Ovary (tissue), 9 donors: ENCODE data around the gene PAQR4. TPM values are rescaled to one million over a fixed set of nuclear protein-coding genes. Genes with fewer than 3 reads are reported as not detected.
A peak's percentile ranks its signal among the peaks of the same experiment; 100 is the strongest.

ENCODE experiments used
- DNase-seq, 5 donors: peaks; one replicate each; pipeline ENCODE4 v3.0.0-alpha.2; 2019 to 2020
- H3K27ac ChIP-seq, 2 donors: fragments of 200-600 bp; one replicate each; pipeline versions ENCODE4 v1.5.1 to v1.8.0; 2019 to 2022
- H3K27me3 ChIP-seq: fragments of 200-600 bp; one replicate; pipeline ENCODE4 v1.8.0; 2022
- H3K36me3 ChIP-seq: fragments of 200-600 bp; sonication (generic); one replicate; pipeline ENCODE4 v1.5.1; 2019
- H3K4me1 ChIP-seq: one replicate; pipeline ENCODE4 v1.8.1; 2013; ENCODE audit warnings: mild to moderate bottlenecking, moderate library complexity; ENCODE audit not compliant: insufficient read depth
- H3K4me3 ChIP-seq: fragments of 200-600 bp; sonication (generic); one replicate; pipeline ENCODE4 v1.5.1; 2017
- H3K9me3 ChIP-seq, 2 donors: fragments of 200-600 bp in 1 of 2; sonication (generic) in 1 of 2; one replicate each; pipeline versions ENCODE4 v1.5.1 to v1.8.1; 2013 to 2019; ENCODE audit warnings: mild to moderate bottlenecking in 1 of 2, moderate library complexity in 1 of 2
- EP300 ChIP-seq: sonication (generic); formaldehyde crosslinking; IDR thresholded peaks from one replicate; pipeline ENCODE4 v1.6.1; 2017; ENCODE audit warnings: antibody characterized with exemption
- POLR2A ChIP-seq: fragments of 450-650 bp; IDR thresholded peaks from one replicate; pipeline ENCODE4 v1.6.1; 2017; ENCODE audit warnings: antibody characterized with exemption, mild to moderate bottlenecking, moderate library complexity
- WGBS, 3 donors: extraction: QIAGEN DNeasy Blood & Tissue Kit in 1 of 3; methylation state at CpG; one replicate each; pipeline versions ENCODE4 v1.1.5 to v1.1.7; 2013 to 2017; 5-methylcytosine and 5-hydroxymethylcytosine counted together
- intact Hi-C, 4 donors: fragments of 100-400 bp; cut with DNase I; formaldehyde crosslinking; loops; one replicate each; pipeline versions ENCODE4 v1.11.0 to v1.15.1; 2022 to 2023
- polyA plus RNA-seq, 2 donors: library from polyadenylated mRNA; stranded (reverse); fragments of 200-250 nt in 1 of 2; fragments of 350-450 nt in 1 of 2; fragmentation: Illumina TruSeq in 1 of 2; extraction: RNeasy Lipid Tissue Mini Kit (QIAGEN cat#74804) in 1 of 2; gene quantifications; one replicate each; pipeline ENCODE4 v1.2.3, GENCODE V29; 2013 to 2014
- total RNA-seq, 7 donors: library from RNA; depleted of rRNA in 2 of 7; stranded (reverse); fragments of >200 nt in 2 of 7; fragmentation: NEBNext Ultra II Directional in 3 of 7; extraction: Animal tissue kit (Norgen Biotek cat#: 25700) in 3 of 7; gene quantifications; one replicate each; pipeline versions ENCODE4 v1.1.0 to v1.2.4, GENCODE V29; 2016 to 2023
- TF ChIP-seq, protein P1 (sequence below), 3 donors: fragments of 450-650 bp in 2 of 3; fragments of 200-600 bp in 1 of 3; IDR thresholded peaks; one replicate each; pipeline versions ENCODE4 v1.5.1 to v1.8.0; 2016 to 2022; ENCODE audit warnings: antibody characterized with exemption in 3 of 3, mild to moderate bottlenecking in 1 of 3
- donor health status: DM: no; HTN: no; CAD: no; lungs with moderate emphysema.
- donor health status: DM: no; HTN: no; CAD: no.
- donor health status: Bipolar disorder and iron deficiency.
- donor health status: DM: yes; HTN: yes; CAD: no.
- donor health status: DM: no; HTN: no; CAD: no.
- donor health status: DM: yes; HTN: yes; CAD: no.

Gene PAQR4
- total and polyA plus RNA-seq, 9 donors = 0.30 to 5.7 (median 1.5) TPM

DNA sequence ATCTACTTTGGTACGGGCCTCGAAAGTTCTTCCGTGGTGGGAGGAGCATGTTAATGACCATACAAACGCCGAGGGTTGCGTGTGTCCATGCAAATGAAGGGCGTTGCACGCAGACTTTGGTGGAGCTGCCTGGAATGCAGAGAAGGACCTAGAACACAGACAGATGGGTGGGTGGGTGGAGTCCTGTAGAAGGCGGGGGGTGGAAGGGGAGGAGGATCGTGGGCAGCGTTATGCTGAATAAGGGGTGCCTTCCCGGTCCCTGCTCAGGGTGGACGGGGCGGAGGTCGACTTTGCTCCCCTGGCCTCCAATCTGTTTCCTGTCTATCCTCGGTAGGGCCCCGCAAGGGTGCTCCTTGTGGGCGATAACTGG, 795 bp upstream of the PAQR4 start:
- DNase-seq = no peak
- H3K36me3 ChIP-seq = no peaks in the 10 kb centered on the region
- no peak overlapping the region for H3K4me3 ChIP-seq
- H3K9me3 ChIP-seq = no peaks in the 10 kb centered on the region
- H3K4me1 ChIP-seq = peaks cover 13% of the 10 kb centered on the region
- peaks cover 16% of the 10 kb centered on the region for H3K27me3 ChIP-seq
- intact Hi-C loops = no loop called here
- TF ChIP-seq POLR2A (no peak), EP300 (no peak)
- TF ChIP-seq, protein P1, sequence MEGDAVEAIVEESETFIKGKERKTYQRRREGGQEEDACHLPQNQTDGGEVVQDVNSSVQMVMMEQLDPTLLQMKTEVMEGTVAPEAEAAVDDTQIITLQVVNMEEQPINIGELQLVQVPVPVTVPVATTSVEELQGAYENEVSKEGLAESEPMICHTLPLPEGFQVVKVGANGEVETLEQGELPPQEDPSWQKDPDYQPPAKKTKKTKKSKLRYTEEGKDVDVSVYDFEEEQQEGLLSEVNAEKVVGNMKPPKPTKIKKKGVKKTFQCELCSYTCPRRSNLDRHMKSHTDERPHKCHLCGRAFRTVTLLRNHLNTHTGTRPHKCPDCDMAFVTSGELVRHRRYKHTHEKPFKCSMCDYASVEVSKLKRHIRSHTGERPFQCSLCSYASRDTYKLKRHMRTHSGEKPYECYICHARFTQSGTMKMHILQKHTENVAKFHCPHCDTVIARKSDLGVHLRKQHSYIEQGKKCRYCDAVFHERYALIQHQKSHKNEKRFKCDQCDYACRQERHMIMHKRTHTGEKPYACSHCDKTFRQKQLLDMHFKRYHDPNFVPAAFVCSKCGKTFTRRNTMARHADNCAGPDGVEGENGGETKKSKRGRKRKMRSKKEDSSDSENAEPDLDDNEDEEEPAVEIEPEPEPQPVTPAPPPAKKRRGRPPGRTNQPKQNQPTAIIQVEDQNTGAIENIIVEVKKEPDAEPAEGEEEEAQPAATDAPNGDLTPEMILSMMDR (IDR thresholded peaks at IDR 0.05) = no peak
- no peak overlapping the region for H3K27ac ChIP-seq
- WGBS, 3 donors = 10 to 14% (median 14%) methylated on average over 18 of the region's 18 CpGs

DNA sequence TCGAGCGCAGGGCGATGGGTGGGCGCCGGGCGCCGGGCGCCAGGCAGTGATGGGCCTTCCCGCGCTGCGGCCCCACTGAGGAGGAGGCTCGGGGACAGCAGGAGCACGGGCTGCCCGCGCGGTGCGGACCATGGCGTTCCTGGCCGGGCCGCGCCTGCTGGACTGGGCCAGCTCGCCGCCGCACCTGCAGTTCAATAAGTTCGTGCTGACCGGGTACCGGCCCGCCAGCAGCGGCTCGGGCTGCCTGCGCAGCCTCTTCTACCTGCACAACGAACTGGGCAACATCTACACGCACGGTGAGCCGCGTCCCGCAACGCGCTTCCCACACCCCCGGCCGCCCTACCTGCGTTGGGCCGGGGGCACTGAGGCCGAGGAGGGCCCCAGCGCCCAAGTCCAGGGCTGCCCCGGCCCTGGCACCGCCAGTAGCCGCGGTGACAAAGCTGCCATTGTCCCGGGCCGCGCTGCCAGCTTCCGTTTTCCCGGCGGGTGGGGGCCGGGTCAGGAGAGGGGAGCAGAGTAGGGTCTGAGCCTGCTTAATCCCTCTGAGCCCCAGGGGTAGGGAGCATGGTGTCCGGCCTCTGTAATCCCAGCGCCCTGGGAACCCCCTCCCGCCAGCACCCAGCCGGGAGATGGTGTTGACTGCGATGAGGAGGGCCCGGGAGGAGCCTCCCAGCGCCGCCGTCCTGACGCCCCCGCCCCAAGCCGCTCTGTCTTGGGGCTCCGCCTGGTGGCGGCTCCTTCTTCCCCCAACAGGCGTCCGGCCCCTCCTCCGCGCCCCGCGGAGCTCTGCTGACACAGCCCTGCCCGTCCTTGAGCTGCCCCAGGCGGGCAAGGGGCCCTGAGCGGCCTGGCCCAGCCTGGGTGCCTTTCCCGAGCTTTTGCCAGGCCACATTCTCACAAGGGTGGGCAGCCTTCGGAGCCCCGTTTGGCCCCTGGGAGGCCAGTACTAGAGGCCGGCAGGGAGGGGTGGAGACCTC, 685 bp downstream of the PAQR4 start:
- intact Hi-C loops = no loop called here
- Histone ChIP-seq H3K9me3 (no peaks in the 10 kb centered on the region), H3K27ac (no peak overlapping the region), H3K27me3 (peaks cover 7% of the 10 kb centered on the region), H3K4me1 (peaks cover 8% of the 10 kb centered on the region), H3K4me3 (peak overlapping the region; percentile 40), H3K36me3 (no peaks in the 10 kb centered on the region)
- TF ChIP-seq, protein P1 (IDR thresholded peaks at IDR 0.05) = no peak
- TF ChIP-seq EP300 (no peak), POLR2A (no peak)
- peak in 1 of 5 donors; percentile 19 for DNase-seq
- 3 to 8% (median 3%) methylated on average over 19 to 83 of the region's 83 CpGs for WGBS, 3 donors

DNA sequence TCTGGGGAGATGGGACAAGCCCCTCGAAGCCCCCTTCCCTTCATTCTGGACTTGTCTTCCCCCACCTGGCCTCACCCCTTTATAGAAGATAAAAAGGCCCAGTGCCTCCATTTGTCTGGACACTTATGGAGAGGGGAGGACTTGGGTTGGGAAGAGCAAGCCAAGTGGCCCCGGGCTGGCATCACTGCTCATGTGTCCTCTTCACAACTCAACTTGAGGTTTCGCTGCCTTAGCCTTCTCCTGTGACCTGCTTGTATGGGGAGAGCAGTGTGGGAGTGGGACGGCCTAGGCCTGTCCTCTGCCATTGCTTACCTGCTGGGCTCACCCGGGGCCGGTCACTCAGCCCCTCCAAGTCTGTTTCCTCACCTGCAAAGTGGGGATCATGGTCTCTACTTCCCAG, 1.4 kb downstream of the PAQR4 start:
- no peak overlapping the region for H3K4me3 ChIP-seq
- 81 to 85% (median 82%) methylated on average over 6 of the region's 6 CpGs for WGBS, 3 donors
- H3K27ac ChIP-seq = no peak overlapping the region
- H3K27me3 ChIP-seq = peaks cover 6% of the 10 kb centered on the region
- DNase-seq = no peak
- peaks cover 8% of the 10 kb centered on the region for H3K4me1 ChIP-seq
- no peaks in the 10 kb centered on the region for H3K36me3 ChIP-seq
- intact Hi-C loops = no loop called here
- no peaks in the 10 kb centered on the region for H3K9me3 ChIP-seq
- TF ChIP-seq EP300 = no peak
- TF ChIP-seq POLR2A = no peak
- TF ChIP-seq, protein P1 (IDR thresholded peaks at IDR 0.05) = no peak

DNA sequence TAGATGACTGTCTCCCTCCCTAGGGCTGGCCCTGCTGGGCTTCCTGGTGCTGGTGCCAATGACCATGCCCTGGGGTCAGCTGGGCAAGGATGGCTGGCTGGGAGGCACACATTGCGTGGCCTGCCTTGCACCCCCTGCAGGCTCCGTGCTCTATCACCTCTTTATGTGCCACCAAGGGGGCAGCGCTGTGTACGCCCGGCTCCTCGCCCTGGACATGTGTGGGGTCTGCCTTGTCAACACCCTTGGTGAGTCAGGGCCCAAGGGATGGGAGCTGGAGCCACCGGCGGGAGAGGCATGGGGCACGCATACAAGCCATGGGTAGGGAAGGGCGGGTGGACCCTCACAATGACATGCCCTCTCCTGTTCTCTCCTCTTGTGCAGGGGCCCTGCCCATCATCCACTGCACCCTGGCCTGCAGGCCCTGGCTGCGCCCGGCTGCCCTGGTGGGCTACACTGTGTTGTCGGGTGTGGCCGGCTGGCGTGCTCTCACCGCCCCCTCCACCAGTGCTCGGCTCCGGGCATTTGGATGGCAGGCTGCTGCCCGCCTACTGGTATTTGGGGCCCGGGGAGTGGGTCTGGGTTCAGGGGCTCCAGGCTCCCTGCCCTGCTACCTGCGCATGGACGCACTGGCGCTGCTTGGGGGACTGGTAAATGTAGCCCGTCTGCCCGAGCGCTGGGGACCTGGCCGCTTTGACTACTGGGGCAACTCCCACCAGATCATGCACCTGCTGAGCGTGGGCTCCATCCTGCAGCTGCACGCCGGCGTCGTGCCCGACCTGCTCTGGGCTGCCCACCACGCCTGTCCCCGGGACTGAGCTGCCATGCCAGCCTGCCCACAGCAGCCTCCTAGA, 2.2 kb downstream of the PAQR4 start:
- peaks cover 6% of the 10 kb centered on the region for H3K27me3 ChIP-seq
- DNase-seq = no peak
- 92 to 94% (median 93%) methylated on average over 33 to 35 of the region's 35 CpGs for WGBS, 3 donors
- no peak overlapping the region for H3K27ac ChIP-seq
- no peaks in the 10 kb centered on the region for H3K36me3 ChIP-seq
- no peaks in the 10 kb centered on the region for H3K9me3 ChIP-seq
- peaks cover 8% of the 10 kb centered on the region for H3K4me1 ChIP-seq
- H3K4me3 ChIP-seq = no peak overlapping the region
- TF ChIP-seq POLR2A = no peak
- no peak for TF ChIP-seq EP300
- TF ChIP-seq, protein P1 (IDR thresholded peaks at IDR 0.05) = no peak
- intact Hi-C loops = no loop called here
